HL-60 (cell line): ENCODE results near the gene CAMK1D.
"Not testable (repeated sequence)": the region's sequence is repeated elsewhere in the genome, so short reads cannot be mapped to it uniquely, and the experiment has no call there.

Experiments used
- DNase-seq, 2 experiments: peaks; one replicate each; pipeline ENCODE4 v3.0.0-alpha.2; 2010 to 2020; ENCODE audit warnings: low read depth in 1 of 2, low spot score in 1 of 2
- H3K27ac ChIP-seq: fragments of 250-450 bp; sonication (Bioruptor Pico); replicated peaks from 2 replicates; pipeline ENCODE4 v1.5.1; 2020; ENCODE audit warnings: mild to moderate bottlenecking, moderate library complexity
- H3K27me3 ChIP-seq: fragments of 250-450 bp; sonication (Bioruptor Pico); 2 replicates; pipeline ENCODE4 v1.5.1; 2021; ENCODE audit warnings: mild to moderate bottlenecking, moderate library complexity; ENCODE audit not compliant: insufficient read depth, poor library complexity, severe bottlenecking
- H3K4me3 ChIP-seq: replicated peaks from 2 replicates; pipeline ENCODE4 v1.5.1; 2011; ENCODE audit warnings: mild to moderate bottlenecking, control low read depth, low read length; ENCODE audit not compliant: insufficient read depth
- CTCF ChIP-seq: IDR thresholded peaks from one replicate; pipeline ENCODE4 v1.5.1; 2011; ENCODE audit warnings: low read length, control low read depth, inconsistent platforms; ENCODE audit not compliant: insufficient read depth
- GABPA ChIP-seq: IDR thresholded peaks from 2 replicates; pipeline ENCODE4 v1.6.1; 2012; ENCODE audit warnings: low read depth
- POLR2AphosphoS5 ChIP-seq: IDR thresholded peaks from 2 replicates; pipeline ENCODE4 v1.6.1; 2012; ENCODE audit warnings: low read depth
- REST ChIP-seq: IDR thresholded peaks from 2 replicates; pipeline ENCODE4 v1.6.1; 2012; ENCODE audit warnings: low read depth; ENCODE audit not compliant: insufficient replicate concordance
- SPI1 ChIP-seq: IDR thresholded peaks from 2 replicates; pipeline ENCODE4 v1.6.1; 2012; ENCODE audit warnings: low read depth, mild to moderate bottlenecking, borderline replicate concordance
- long read RNA-seq: library from polyadenylated mRNA; unstranded; transcript quantifications from one replicate; pipeline ENCODE4 v2.0.0, GENCODE V29; 2020

The CAMK1D gene
- long read RNA-seq, partial matches to known transcripts, result 11 of 19 reads
- long read RNA-seq, other reads (novel, unspliced or antisense), result 8 of 19 reads

GRCh38 chr10:12348870-12349628, at the start of gene CAMK1D:
Gene CAMK1D (plus strand): TSS chr10:12349547.
- Histone ChIP-seq H3K4me3 (peak within 1 kb of the TSS; percentile 45), H3K27me3 (no peaks in the 10 kb centered on the region), H3K27ac (no peak within 1 kb of the TSS)
- TF ChIP-seq GABPA (no peak), REST (no peak), CTCF (no peak), POLR2AphosphoS5 (no peak), SPI1 (no peak)
- peak in 1 of 2 experiments; percentile 35 for DNase-seq

- H3K27ac ChIP-seq, H3K4me3 ChIP-seq, DNase-seq: not testable (repeated sequence)
Observed at GRCh38 chr10:12301036-12301435, 48.3 kb upstream of the CAMK1D start.

GRCh38 chr10:12308057-12308456, 41.3 kb upstream of the CAMK1D start:
- no peak overlapping the region for H3K4me3 ChIP-seq
- no peak overlapping the region for H3K27ac ChIP-seq
- H3K27me3 ChIP-seq, result no peaks in the 10 kb centered on the region
- TF ChIP-seq POLR2AphosphoS5 (no peak), SPI1 (no peak), REST (no peak), GABPA (no peak), CTCF (no peak)
- no peak for DNase-seq

More at GRCh38 chr10:12301036-12301435, 48.3 kb upstream of the CAMK1D start:
- not testable (repeated sequence) for H3K27me3 ChIP-seq

- Histone ChIP-seq H3K27ac (no peak overlapping the region), H3K4me3 (no peak overlapping the region), H3K27me3 (no peaks in the 10 kb centered on the region)
- TF ChIP-seq SPI1 (no peak), CTCF (no peak), GABPA (no peak), POLR2AphosphoS5 (no peak), REST (no peak)
- no peak for DNase-seq
Observed at GRCh38 chr10:12308736-12309375, 40.5 kb upstream of the CAMK1D start.

- not testable (repeated sequence) for H3K27ac ChIP-seq, H3K4me3 ChIP-seq, DNase-seq, H3K27me3 ChIP-seq
Observed at GRCh38 chr10:12309783-12310182, 39.6 kb upstream of the CAMK1D start.
